RWPE1 (cell line): ENCODE measurements around the gene EID2B.

Source experiments
- CTCF ChIA-PET: fragments of 350-600 bp; sonication (Branson Sonifier 250); formaldehyde crosslinking; extraction: SDS; loops from one replicate; lab custom pipeline; 2021; lab: Yijun Ruan, JAX
- POLR2A ChIA-PET: fragments of 400-600 bp; formaldehyde crosslinking; extraction: SDS; loops from one replicate; lab custom pipeline; 2020; ENCODE audit warnings: antibody characterized with exemption; ENCODE audit not compliant: low non-redundant PET; lab: Yijun Ruan, JAX
- DNase-seq: peaks from one replicate; pipeline ENCODE4 v3.0.0; 2012; ENCODE audit warnings: low spot score
- H3K27ac ChIP-seq: fragments of 450-650 bp; 2 replicates; pipeline ENCODE4 v1.5.1; 2017
- CTCF ChIP-seq: fragments of 450-650 bp; conservative IDR thresholded peaks from 2 replicates; pipeline ENCODE4 v1.5.1; 2017; ENCODE audit warnings: low read depth, mild to moderate bottlenecking

Gene EID2B

GRCh38 chr19:39489756-39490155 lies 42.9 kb downstream of the EID2B start:
- POLR2A ChIA-PET = interaction anchor here (0.6 kb wide), 1 partner anchor 46 kb away, joined by 3 read pairs; no protein-coding TSS in a partner anchor
- CTCF ChIA-PET = interaction anchor here (0.6 kb wide), 1 partner anchor 211 kb away, joined by 4 read pairs; no protein-coding TSS in a partner anchor
- no peak overlapping the region for H3K27ac ChIP-seq
- no peak for DNase-seq
- TF ChIP-seq CTCF = no peak

GRCh38 chr19:39483141-39483540 lies 49.5 kb downstream of the EID2B start:
- POLR2A ChIA-PET = no interaction called here

GRCh38 chr19:39481676-39482075 lies 51.0 kb downstream of the EID2B start:
- DNase-seq = no peak
- ChIA-PET CTCF (no interaction called here), POLR2A (no interaction called here)
- peak overlapping the region; percentile 78 for H3K27ac ChIP-seq
- TF ChIP-seq CTCF = no peak

More at GRCh38 chr19:39483141-39483540, 49.5 kb downstream of the EID2B start:
- DNase-seq = no peak
- TF ChIP-seq CTCF = no peak
- H3K27ac ChIP-seq = peak overlapping the region; percentile 32; the same call in 1 of the 2 replicates
- CTCF ChIA-PET = no interaction called here

GRCh38 chr19:39481229-39481545 lies 51.5 kb downstream of the EID2B start:
- peak overlapping the region; percentile 78 for H3K27ac ChIP-seq
- ChIA-PET CTCF (interaction anchor here (0.6 kb wide), 1 partner anchor 83 kb away, joined by 4 read pairs; no protein-coding TSS in a partner anchor), POLR2A (interaction anchor here (0.6 kb wide), 1 partner anchor 487 kb away, joined by 8 read pairs; no protein-coding TSS in a partner anchor)
- DNase-seq = no peak
- no peak for TF ChIP-seq CTCF
